HG03354 (cell line): ENCODE results near the gene TECTA.
A peak's percentile ranks its signal among the peaks of the same experiment; 100 is the strongest.
"Not testable (repeated sequence)": the region's sequence is repeated elsewhere in the genome, so short reads cannot be mapped to it uniquely, and the experiment has no call there.

ENCODE experiments used
- ATAC-seq: cut with Tn5 transposase; IDR thresholded peaks from one replicate; pipeline ENCODE4 v1.9.1; 2021; ENCODE audit warnings: mild to moderate bottlenecking; ENCODE audit not compliant: unreplicated experiment, poor library complexity, severe bottlenecking

Gene TECTA

DNA sequence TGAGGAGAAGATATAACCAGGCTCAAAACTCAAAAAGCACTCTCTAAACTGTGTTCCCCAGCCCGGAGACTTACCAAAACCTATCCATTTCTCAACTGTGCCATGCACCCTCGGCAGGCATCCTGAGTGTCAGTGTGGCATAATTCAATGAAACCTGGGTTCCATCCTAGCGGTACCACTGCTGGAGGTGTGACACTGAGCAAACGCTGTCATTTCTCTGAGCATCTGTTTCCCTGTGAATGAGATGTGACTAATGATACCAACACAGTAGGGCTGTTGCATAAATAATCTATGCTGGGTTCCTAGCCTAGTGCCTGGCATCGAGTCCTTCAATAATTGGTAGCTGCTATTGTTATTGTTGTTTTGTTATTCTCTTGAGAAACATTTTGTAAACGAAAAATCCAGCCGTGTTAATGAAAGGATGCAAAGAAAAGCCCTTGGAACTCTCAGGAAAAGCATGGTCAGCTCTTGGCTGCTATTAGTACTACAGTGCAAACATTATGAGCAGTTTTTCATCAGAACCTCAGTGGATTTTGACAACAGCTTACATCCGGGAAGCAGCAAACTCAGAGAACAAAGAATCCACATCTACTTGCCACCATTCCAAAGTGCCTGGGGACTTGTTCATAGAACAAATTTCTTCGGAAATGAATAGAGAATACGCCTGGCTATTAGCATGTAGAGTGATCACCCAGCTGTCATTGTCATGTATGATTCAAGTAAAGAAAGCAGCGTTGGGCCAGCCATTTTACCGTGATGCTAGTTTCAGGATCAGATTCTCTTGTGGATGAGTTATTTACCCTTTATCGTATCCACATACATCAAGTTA, 53.7 kb downstream of the TECTA start:
- ATAC-seq, result no peak

- no peak for ATAC-seq
Measured at GRCh38 chr11:121157756-121158155, 56.7 kb downstream of the TECTA start.

- ATAC-seq, result no peak
Measured at GRCh38 chr11:121159741-121160140, 58.7 kb downstream of the TECTA start.

GRCh38 chr11:121161349-121161917, 60.4 kb downstream of the TECTA start:
- no peak for ATAC-seq

- no peak for ATAC-seq
Measured at GRCh38 chr11:121163658-121164308, 62.7 kb downstream of the TECTA start.

- ATAC-seq, result not testable (repeated sequence)
Measured at GRCh38 chr11:121177629-121178028, 76.6 kb downstream of the TECTA start.

DNA sequence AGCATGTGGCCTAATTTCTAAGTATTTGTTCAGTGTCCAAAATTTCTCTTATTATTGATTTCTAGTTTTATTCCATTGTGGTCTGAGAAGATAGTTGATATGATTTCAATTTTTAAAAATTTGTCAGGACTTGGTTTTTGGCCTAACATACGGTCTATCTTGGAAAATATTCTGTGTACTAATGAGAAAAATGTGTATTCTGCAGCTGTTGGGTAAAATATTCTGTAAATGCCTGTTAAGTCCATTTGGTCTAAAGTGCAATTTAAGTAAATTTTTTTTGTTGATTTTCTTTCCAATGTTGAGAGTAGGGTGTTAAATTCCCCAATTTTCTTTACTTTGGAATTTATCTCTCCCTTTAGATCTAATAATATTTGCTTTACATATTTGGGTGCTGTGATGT, 78.3 kb downstream of the TECTA start:
- ATAC-seq, result no peak

DNA sequence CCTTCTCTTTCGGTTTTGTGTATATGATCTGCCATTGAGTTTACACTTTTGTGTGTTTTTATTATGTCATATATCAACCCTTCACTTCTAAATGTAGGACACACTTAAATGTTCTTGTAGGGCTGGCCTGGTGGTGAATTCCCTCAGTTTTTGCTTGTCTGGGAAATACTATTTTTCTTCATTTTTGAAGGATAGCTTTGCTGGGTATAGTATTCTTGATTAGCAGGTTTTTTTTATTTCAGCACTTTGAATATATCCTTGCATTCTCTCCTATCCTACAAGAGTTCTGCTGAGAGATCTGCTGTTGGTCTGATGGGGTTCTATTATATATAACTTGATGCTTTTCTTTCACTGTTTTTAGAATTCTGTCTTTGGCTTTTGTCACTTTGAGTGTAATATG, 79.1 kb downstream of the TECTA start:
- ATAC-seq, result no peak

DNA sequence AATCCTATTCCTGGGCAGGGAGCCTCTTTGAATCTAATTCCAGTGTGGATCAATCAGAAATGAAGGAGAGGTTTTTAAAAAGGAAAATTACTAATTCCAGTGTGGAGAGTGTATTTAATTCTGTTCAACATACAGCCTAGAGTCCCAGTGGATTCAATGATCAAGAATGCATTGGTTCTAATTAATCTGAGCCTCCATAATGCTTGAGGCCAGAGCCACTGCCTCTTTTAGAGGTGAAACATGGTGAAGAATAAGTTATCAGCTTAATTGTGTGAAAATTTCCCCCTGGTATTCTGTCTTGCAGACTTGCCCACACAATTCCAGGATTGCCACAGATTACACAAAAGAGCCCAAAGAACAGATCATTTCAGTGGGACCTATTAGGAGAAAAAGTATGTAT, 87.7 kb downstream of the TECTA start:
- no peak for ATAC-seq

DNA sequence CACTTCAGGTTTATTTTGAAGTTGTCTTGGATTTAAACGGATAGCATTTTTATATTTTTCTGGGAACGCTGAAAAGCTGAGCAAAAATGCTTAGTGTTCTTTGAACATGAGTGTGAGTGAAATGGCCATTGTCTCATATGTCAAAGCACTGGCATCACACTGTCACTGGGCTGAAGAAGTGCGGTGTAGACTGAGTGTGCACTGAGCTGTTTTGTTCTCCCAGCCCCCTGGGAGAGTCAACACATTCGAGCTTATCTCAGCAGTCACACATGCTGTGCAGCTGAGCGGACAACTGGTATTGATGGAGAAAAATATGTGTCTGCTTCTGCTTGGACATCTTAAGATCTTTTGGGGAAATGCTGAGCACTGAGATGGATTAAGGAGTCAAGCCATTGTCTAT, 90.8 kb downstream of the TECTA start:
- ATAC-seq, result no peak

DNA sequence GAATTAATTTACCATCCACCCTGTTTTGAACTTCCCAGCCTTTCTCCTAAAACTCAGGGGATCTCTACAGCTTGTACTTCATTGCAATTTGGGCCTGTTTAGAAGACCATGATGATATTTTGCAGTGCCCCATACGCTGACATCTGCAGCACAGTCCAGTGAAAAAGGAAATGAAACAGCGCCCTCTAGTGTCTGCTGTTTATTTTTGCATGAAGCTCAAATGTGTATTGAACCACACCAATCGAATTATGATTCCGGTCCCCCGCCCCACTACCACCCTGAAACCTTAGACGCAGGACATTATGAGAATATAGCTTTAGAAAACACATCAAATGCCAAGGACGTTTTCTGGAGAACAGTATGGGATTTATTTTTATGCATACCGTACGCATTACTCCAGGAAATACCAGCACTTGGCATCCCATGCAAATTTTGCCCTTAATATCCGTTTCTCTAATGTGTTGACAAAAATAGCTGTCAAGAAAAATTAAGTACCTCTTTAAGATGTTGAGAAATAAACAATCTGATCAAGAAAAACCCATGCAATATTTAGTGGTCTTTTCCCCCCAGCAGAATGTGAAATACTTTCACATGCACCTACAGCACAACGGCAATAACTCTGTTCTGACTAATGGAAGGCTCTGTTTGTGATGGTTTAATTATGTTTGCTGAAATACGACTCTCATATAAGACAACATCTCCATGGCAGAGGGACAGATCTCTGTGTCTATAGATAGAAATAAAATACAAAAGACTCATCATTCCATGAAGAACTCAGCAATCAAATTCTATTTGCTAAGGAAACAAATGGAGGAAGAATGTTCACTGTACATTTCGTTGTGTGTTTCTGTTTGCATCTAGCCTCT, 93.9 kb downstream of the TECTA start:
- ATAC-seq, result peak; percentile 73

- no peak for ATAC-seq
Measured at GRCh38 chr11:121198491-121198890, 97.4 kb downstream of the TECTA start.

- ATAC-seq, result no peak
Measured at GRCh38 chr11:121199516-121199915, 98.5 kb downstream of the TECTA start.

DNA sequence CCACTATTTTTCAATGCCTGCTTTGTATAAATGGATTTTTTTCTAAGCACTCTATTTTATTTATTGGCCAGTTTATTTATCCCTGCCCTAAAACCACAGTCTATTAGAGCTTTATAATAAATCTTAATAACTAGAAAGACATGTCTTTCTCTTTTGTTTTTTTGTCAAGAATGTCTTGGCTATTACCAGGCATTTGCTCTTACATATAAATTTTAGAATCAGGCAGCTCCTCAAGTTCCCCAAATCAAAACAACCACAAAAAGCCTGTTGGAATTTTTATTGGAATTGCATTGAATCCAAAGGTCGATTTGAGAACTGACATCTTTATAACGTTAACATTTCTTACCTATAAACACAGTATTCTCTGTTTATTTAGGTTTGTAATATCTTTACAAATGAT, 105.8 kb downstream of the TECTA start:
- ATAC-seq, result no peak

DNA sequence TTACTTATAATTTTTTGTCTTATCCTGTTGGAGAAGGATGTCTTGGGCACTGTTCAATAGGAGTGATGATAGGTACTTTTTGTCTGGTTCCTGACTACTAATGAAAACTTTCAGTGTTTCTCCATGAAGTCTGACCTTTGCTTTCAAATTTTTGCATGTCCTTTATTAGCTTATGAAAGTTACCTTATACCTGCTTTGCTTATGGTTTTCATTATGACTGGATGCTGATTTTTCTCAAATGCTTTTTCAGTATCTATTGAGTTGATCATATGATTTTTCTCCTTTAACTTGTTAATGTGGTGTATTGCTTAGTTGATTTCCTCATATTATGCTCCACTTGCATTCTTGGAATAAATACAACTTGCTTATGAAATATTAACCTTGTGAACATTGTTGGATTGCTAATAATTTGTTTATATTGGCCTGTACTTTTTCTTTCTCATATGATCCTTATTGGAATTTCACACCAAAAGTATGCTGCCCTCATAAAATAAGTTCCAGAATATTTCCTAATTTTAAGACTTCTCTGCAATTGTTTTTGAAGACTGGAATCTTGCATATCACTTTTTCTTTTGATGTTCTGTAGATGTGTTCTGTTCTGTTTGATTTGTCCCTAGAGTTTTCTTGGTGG, 106.6 kb downstream of the TECTA start:
- peak; percentile 68 for ATAC-seq

- no peak for ATAC-seq
Measured at GRCh38 chr11:121210445-121211080, 109.5 kb downstream of the TECTA start.

GRCh38 chr11:121211626-121212025, 110.6 kb downstream of the TECTA start:
- no peak for ATAC-seq

GRCh38 chr11:121212536-121213361, 111.7 kb downstream of the TECTA start:
- ATAC-seq, result no peak
